Stimulated activated naive CD4-positive, alpha-beta T cell treated with Interleukin-2 at 50 U/mL for 16 hours (primary cell): Measurements from ENCODE around the gene ZNF525.
"Not testable (repeated sequence)": the region's sequence is repeated elsewhere in the genome, so short reads cannot be mapped to it uniquely, and the experiment has no call there.

Source experiments
- DNase-seq: peaks from one replicate; lab custom pipeline; 2025; lab: John Stamatoyannopoulos, UW

Gene ZNF525

GRCh38 chr19:53395840-53396524 is 30.5 kb downstream of the ZNF525 start:
- DNase-seq: not testable (repeated sequence)

- no peak for DNase-seq
These were observed 31.0 kb downstream of the ZNF525 start for GRCh38 chr19:53396525-53396868.

GRCh38 chr19:53397918-53398317 is 32.4 kb downstream of the ZNF525 start:
- not testable (repeated sequence) for DNase-seq

- DNase-seq: no peak
These were observed 44.1 kb downstream of the ZNF525 start for GRCh38 chr19:53409505-53410204.

GRCh38 chr19:53420520-53421315 is 55.2 kb downstream of the ZNF525 start:
- not testable (repeated sequence) for DNase-seq

GRCh38 chr19:53422551-53422950 is 57.0 kb downstream of the ZNF525 start:
- DNase-seq: no peak

GRCh38 chr19:53423074-53423473 is 57.6 kb downstream of the ZNF525 start:
- not testable (repeated sequence) for DNase-seq

GRCh38 chr19:53423680-53424079 is 58.2 kb downstream of the ZNF525 start:
- not testable (repeated sequence) for DNase-seq

GRCh38 chr19:53424968-53425597 is 59.6 kb downstream of the ZNF525 start:
- peak; percentile 34 for DNase-seq

GRCh38 chr19:53431399-53432087 is 66.0 kb downstream of the ZNF525 start, which contains the start of gene ZNF761:
Gene ZNF761 (plus strand): TSS chr19:53431984. CDS start chr19:53447269, 15,285 bp downstream.
- DNase-seq: peak; percentile 92

GRCh38 chr19:53432088-53432661 is 66.7 kb downstream of the ZNF525 start:
- no peak for DNase-seq
